T-helper 2 cell treated with Interferon-gamma antibody and Interleukin-4, amounts not matched to agents 5 μg/mL and 100 μg/mL, for 36 hours (primary cell): Measurements from ENCODE around the gene TEX261.

Source experiments
- DNase-seq: peaks from one replicate; pipeline ENCODE4 v3.0.0; 2021; ENCODE audit warnings: low spot score
- H3K27ac Mint-ChIP-seq: one replicate; pipeline ENCODE4 v1.8.0; 2021; ENCODE audit warnings: mild to moderate bottlenecking, mixed read lengths
- H3K27me3 Mint-ChIP-seq: one replicate; pipeline ENCODE4 v1.8.0; 2021; ENCODE audit warnings: low read depth, mixed read lengths
- H3K36me3 Mint-ChIP-seq: one replicate; pipeline ENCODE4 v1.8.0; 2021; ENCODE audit warnings: low read depth, mixed read lengths
- H3K4me1 Mint-ChIP-seq: one replicate; pipeline ENCODE4 v1.8.0; 2021; ENCODE audit warnings: low read depth, mixed read lengths
- H3K4me3 Mint-ChIP-seq: one replicate; pipeline ENCODE4 v1.8.0; 2022; ENCODE audit warnings: mild to moderate bottlenecking, moderate library complexity, mixed read lengths
- H3K9me3 Mint-ChIP-seq: one replicate; pipeline ENCODE4 v1.8.0; 2021; ENCODE audit warnings: mixed read lengths

The TEX261 gene

GRCh38 chr2:70936979-70937811 is 57.5 kb downstream of the TEX261 start:
- Mint-ChIP-seq H3K9me3 (no peaks in the 10 kb centered on the region), H3K4me3 (no peak overlapping the region), H3K36me3 (no peaks in the 10 kb centered on the region), H3K27ac (no peak overlapping the region), H3K4me1 (no peaks in the 10 kb centered on the region), H3K27me3 (peaks cover 18% of the 10 kb centered on the region)
- DNase-seq, result no peak

DNA sequence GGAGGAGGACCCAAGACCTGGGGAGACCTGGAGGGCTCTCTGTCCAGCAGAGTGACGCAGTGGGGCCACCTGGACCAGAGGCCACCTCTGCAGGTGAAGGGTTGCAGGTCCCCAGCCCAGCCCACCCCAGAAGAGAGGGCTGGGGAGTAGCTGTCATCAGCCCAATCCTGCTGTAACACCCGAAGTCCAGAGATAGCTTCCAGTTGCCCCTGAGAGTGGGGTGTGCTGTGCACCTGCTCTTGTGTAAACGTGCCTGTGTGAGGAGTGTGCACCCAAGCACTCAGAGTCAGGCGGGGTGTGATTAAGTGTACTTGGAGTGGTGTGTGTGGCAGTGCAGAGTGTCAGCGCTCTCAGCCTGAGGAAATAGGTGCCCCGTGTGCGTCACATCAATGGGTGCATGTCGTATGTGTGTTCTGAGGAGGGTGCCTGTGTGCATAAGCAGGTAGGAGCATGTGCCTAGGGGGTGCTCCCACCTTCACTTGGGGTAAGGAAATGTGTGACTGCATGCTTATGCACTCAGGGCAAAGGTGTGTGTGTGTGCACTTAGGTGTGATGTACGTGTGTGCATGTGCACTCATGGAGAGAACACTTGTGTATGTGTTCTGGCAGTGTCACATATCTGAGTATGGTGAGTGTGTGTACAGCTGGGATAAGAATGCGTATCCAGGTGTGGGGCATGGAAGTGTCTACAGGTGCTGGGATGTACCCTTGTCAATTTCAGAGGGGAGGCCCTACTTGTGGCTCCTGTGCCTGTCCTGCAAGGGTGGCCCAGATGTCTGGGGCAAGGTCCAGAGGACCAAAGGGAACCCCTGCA is 58.3 kb downstream of the TEX261 start:
- no peaks in the 10 kb centered on the region for H3K4me1 Mint-ChIP-seq
- no peak for DNase-seq
- peaks cover 17% of the 10 kb centered on the region for H3K27me3 Mint-ChIP-seq
- no peaks in the 10 kb centered on the region for H3K9me3 Mint-ChIP-seq
- no peaks in the 10 kb centered on the region for H3K36me3 Mint-ChIP-seq
- no peak overlapping the region for H3K4me3 Mint-ChIP-seq
- no peak overlapping the region for H3K27ac Mint-ChIP-seq
